Coronary artery (tissue), 2 donors: Measurements from ENCODE around the gene GOLGA6D.
A peak's percentile ranks its signal among the peaks of the same experiment; 100 is the strongest.
"Not testable (repeated sequence)": the region's sequence is repeated elsewhere in the genome, so short reads cannot be mapped to it uniquely, and the experiment has no call there.

Experiments used
- DNase-seq: peaks from one replicate; pipeline ENCODE4 v3.0.0-alpha.2; 2017; ENCODE audit warnings: low spot score
- H3K27ac ChIP-seq, 2 donors: fragments of 200-600 bp; sonication (generic); one replicate each; pipeline ENCODE4 v1.5.1; 2016 to 2019
- H3K4me3 ChIP-seq: fragments of 200-600 bp; sonication (generic); 2 replicates; pipeline ENCODE4 v1.5.1; 2016; ENCODE audit warnings: mild to moderate bottlenecking, moderate library complexity
- CTCF ChIP-seq: fragments of 200-600 bp; sonication (generic); IDR thresholded peaks from one replicate; pipeline ENCODE4 v1.5.1; 2019; ENCODE audit warnings: antibody characterized with exemption

GOLGA6D gene

GRCh38 chr15:75238150-75238549 is 44.5 kb upstream of the GOLGA6D start:
- Histone ChIP-seq H3K4me3 (no peak overlapping the region), H3K27ac (no peak overlapping the region)
- no peak for DNase-seq
- no peak for TF ChIP-seq CTCF

GRCh38 chr15:75245741-75246140 is 36.9 kb upstream of the GOLGA6D start:
- H3K4me3 ChIP-seq, DNase-seq, H3K27ac ChIP-seq: not testable (repeated sequence)

- H3K27ac ChIP-seq, DNase-seq, H3K4me3 ChIP-seq: not testable (repeated sequence)
Measured at GRCh38 chr15:75248991-75249390, 33.6 kb upstream of the GOLGA6D start.

GRCh38 chr15:75249726-75250125 is 32.9 kb upstream of the GOLGA6D start:
- Histone ChIP-seq H3K4me3 (no peak overlapping the region), H3K27ac (no peak overlapping the region)
- no peak for DNase-seq
- no peak for TF ChIP-seq CTCF

GRCh38 chr15:75251343-75251742 is 31.3 kb upstream of the GOLGA6D start:
- DNase-seq, H3K27ac ChIP-seq, H3K4me3 ChIP-seq: not testable (repeated sequence)

GRCh38 chr15:75252285-75252684 is 30.4 kb upstream of the GOLGA6D start:
- H3K4me3 ChIP-seq, H3K27ac ChIP-seq, DNase-seq: not testable (repeated sequence)

- not testable (repeated sequence) for DNase-seq, H3K27ac ChIP-seq, H3K4me3 ChIP-seq
Measured at GRCh38 chr15:75258034-75258433, 24.6 kb upstream of the GOLGA6D start, which contains the start of gene GOLGA6C. TSS of gene GOLGA6C (plus strand) at chr15:75258334. CDS start at chr15:75258599, 265 bp downstream.

- not testable (repeated sequence) for H3K27ac ChIP-seq, DNase-seq, H3K4me3 ChIP-seq
Measured at GRCh38 chr15:75258620-75259343, 23.9 kb upstream of the GOLGA6D start.

- not testable (repeated sequence) for DNase-seq, H3K27ac ChIP-seq, H3K4me3 ChIP-seq
Measured at GRCh38 chr15:75259873-75260272, 22.8 kb upstream of the GOLGA6D start.

GRCh38 chr15:75273751-75274359 is 8.8 kb upstream of the GOLGA6D start:
- not testable (repeated sequence) for H3K27ac ChIP-seq, DNase-seq, H3K4me3 ChIP-seq

GRCh38 chr15:75274509-75275107 is 8.0 kb upstream of the GOLGA6D start:
- H3K4me3 ChIP-seq, H3K27ac ChIP-seq: not testable (repeated sequence)
- DNase-seq, result peak; percentile 72
- TF ChIP-seq CTCF, result peak; percentile 31

- H3K4me3 ChIP-seq, H3K27ac ChIP-seq: not testable (repeated sequence)
- DNase-seq, result peak; percentile 62
Measured at GRCh38 chr15:75275617-75276016, 7.0 kb upstream of the GOLGA6D start.

- H3K27ac ChIP-seq, DNase-seq, H3K4me3 ChIP-seq: not testable (repeated sequence)
Measured at GRCh38 chr15:75278497-75278896, 4.1 kb upstream of the GOLGA6D start.

GRCh38 chr15:75284152-75284551 is 1.5 kb downstream of the GOLGA6D start:
- not testable (repeated sequence) for DNase-seq, H3K27ac ChIP-seq, H3K4me3 ChIP-seq

GRCh38 chr15:75293660-75294059 is 11.0 kb downstream of the GOLGA6D start:
- DNase-seq, H3K4me3 ChIP-seq, H3K27ac ChIP-seq: not testable (repeated sequence)
